GM04504 (cell line): Measurements from ENCODE around the gene MAGED1.

Experiments
- DNase-seq: peaks from one replicate; pipeline ENCODE4 v3.0.0-alpha.2; 2012; ENCODE audit warnings: low read depth

Gene MAGED1

GRCh38 chrX:51892921-51893745, at the start of gene MAGED1:
TSS of gene MAGED1 (plus strand) at chrX:51893623. CDS start at chrX:51894305, 682 bp downstream.
- DNase-seq: peak; percentile 79

GRCh38 chrX:51847463-51847862, 46.0 kb upstream of the MAGED1 start:
- no peak for DNase-seq

GRCh38 chrX:51851507-51852085, 41.8 kb upstream of the MAGED1 start:
- DNase-seq: no peak

- DNase-seq: no peak
These were observed 41.3 kb upstream of the MAGED1 start for GRCh38 chrX:51852096-51852495.

GRCh38 chrX:51852621-51853020, 40.8 kb upstream of the MAGED1 start:
- DNase-seq: no peak

GRCh38 chrX:51853251-51853650, 40.2 kb upstream of the MAGED1 start:
- DNase-seq: no peak

GRCh38 chrX:51855698-51856097, 37.7 kb upstream of the MAGED1 start:
- no peak for DNase-seq

- no peak for DNase-seq
These were observed 36.2 kb upstream of the MAGED1 start for GRCh38 chrX:51857159-51857733.

GRCh38 chrX:51860679-51861078, 32.7 kb upstream of the MAGED1 start:
- DNase-seq: no peak

- no peak for DNase-seq
These were observed 30.5 kb upstream of the MAGED1 start for GRCh38 chrX:51862920-51863319.

- DNase-seq: no peak
These were observed 27.2 kb upstream of the MAGED1 start for GRCh38 chrX:51866210-51866609.

- DNase-seq: no peak
These were observed 25.8 kb upstream of the MAGED1 start for GRCh38 chrX:51867626-51868025.

- no peak for DNase-seq
These were observed 23.1 kb upstream of the MAGED1 start for GRCh38 chrX:51870354-51870753.

- DNase-seq: no peak
These were observed 19.3 kb upstream of the MAGED1 start for GRCh38 chrX:51874123-51874522.

- DNase-seq: no peak
These were observed 17.0 kb upstream of the MAGED1 start for GRCh38 chrX:51876441-51876840.

GRCh38 chrX:51878056-51878455, 15.4 kb upstream of the MAGED1 start:
- no peak for DNase-seq

GRCh38 chrX:51889851-51890250, 3.6 kb upstream of the MAGED1 start:
- no peak for DNase-seq

- no peak for DNase-seq
These were observed 2.2 kb upstream of the MAGED1 start for GRCh38 chrX:51891245-51891644.

GRCh38 chrX:51891821-51892551, 1.4 kb upstream of the MAGED1 start:
- peak; percentile 80 for DNase-seq

- DNase-seq: no peak
These were observed 691 bp downstream of the MAGED1 start for GRCh38 chrX:51893931-51894696.

GRCh38 chrX:51894697-51895336, 1.4 kb downstream of the MAGED1 start:
- no peak for DNase-seq
